IPS-NIHi7 (cell line): ENCODE results near the gene STX17.
"Not testable (repeated sequence)": the region's sequence is repeated elsewhere in the genome, so short reads cannot be mapped to it uniquely, and the experiment has no call there.

ENCODE experiments used
- DNase-seq: peaks from one replicate; pipeline ENCODE4 v3.0.0; 2012; ENCODE audit warnings: mixed read lengths; ENCODE audit errors: extremely low spot score

Gene STX17

DNA sequence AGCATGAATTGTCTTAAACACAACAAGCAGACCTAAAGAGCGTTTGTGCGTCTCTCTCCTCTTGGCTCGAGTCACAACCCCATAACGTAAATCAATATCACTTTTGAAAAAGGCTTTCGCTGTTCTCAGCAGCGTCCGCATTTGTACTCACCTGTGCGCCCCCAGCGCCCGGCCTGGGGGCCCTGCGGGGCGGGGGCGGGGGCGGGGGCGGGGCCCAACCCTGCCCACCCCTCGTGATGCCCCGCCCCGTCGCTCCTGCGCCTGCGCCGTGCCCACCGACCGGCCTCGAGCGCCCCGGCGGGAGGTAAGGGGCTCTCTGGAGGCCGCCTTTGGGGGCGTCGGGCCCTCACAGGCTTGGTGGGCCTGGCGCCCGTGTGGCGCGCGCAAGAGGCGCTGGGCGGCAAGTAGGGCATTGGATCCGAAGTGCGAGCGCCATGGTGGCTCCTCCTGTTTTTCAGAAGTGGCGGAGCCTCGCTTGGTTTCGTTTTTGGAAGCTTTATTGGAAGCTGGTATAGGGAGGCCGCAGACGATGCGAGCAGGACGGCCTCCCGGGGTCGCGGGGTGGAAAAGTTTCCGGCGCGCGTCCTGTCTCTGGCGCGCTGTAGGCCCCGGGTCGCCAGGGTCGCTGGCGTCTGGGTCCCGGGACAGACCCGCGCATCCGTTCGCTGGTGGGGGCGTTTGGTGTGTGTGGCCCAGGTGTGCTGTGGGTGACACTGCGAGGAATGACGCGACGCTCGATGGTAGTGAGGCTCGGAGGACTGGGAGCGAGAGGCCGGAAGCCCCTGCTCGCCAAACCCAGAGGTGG is at the start of gene STX17:
TSS of gene STX17 (plus strand) at position 252 of the 805 bp plus-strand sequence. CDS start 8,586 bp downstream, outside the sequence.
- peak; percentile 95 for DNase-seq

DNA sequence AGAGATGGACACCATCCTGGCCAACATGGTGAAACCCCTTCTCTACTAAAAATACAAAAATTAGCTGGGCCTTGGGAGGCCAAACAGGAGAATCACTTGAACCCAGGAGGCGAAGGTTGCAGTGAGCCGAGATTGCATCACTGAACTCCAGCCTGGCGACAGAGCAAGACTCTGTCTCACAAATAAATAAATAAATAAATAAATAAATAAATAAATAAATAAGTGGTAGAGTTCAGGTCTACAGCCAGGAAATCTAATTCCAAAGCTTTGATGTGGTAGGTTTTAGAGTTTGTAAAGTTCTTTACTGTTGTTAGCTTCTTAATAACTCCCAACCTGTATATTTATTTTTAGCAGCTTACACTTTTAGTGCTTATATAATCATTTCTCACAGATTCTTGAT is 48.9 kb upstream of the STX17 start:
- DNase-seq: not testable (repeated sequence)

DNA sequence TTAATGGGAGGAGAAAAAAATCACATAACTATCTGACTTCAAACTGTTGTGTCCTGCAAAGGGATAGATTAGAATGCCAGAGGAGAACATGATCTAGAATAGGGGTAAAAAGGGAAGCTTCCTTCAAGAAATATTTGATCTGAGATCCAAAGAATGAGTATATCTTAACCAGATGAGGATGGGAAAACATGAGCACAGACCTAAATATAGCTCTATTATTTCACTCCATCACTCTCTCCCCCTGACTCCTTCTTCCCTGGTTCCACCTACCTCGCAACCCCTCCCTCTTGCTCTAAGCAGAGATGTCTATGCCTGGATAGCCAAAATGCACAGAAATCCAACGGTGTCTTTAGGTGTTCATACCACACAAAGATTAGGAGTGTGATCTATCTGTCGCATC is 48.4 kb upstream of the STX17 start:
- no peak for DNase-seq

DNA sequence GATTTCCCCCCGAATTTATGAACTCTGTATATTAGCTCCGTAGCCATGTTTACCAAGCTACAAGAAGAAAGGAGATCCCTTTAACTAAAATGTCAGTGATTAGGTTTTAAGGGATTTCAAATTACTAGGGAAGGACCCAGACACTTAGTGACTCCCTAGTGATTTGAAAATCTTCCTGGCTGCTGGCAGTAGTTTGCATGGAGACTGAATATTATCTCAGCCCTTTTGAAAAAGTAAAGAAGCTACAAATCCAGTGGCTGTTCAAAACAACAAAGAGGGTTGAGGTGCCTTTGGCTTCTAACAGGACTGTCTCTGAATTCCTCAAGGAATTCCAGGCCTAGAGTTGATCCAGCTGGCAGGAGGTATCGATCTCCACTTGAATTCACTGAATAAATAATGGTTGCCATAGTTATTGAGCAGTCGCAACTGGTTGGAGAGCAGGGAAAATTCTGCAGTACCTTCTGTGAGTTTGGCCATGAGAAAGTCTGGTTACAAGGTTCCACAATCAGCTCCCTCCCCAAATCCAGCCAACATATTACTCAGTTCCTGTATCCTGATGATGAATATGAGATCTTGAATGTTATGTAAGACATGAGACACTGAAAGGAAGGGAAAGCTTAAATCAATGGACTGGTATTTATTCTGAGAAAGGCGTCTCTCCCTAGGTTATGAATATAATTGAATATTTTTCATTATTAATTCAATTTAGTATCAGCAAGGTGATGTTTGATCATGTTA is 47.0 kb upstream of the STX17 start:
- DNase-seq: peak; percentile 22

DNA sequence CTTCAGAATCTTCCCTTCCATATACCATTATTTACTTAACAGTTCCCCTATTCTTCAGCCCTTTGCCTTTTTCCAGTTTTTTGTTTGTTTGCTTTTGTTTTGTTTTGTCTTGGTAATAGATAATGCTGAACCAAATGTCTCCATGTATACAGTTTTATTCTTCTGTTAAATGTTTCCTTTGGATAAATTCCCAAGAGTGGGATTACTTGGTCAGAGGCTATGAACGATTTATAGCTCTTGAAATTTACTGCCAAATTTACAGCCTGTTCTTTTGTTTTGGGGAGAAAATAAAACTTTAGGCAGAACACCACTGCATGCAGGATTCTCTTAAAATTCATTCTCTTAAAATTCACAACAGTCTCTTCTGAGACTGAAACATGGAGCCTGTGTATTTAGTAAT is 46.2 kb upstream of the STX17 start:
- DNase-seq: no peak

DNA sequence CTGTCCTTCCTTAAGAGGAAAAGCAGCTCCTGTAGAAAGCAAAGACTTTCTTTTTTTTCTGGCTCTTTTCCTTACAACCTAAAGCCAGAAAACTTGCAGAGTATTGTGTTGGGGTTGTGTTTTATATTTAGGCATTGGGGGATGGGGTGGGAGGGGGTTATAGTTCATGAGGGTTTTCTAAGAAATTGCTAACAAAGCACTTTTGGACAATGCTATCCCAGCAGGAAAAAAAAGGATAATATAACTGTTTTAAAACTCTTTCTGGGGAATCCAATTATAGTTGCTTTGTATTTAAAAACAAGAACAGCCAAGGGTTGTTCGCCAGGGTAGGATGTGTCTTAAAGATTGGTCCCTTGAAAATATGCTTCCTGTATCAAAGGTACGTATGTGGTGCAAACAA is 42.5 kb upstream of the STX17 start:
- DNase-seq: no peak

DNA sequence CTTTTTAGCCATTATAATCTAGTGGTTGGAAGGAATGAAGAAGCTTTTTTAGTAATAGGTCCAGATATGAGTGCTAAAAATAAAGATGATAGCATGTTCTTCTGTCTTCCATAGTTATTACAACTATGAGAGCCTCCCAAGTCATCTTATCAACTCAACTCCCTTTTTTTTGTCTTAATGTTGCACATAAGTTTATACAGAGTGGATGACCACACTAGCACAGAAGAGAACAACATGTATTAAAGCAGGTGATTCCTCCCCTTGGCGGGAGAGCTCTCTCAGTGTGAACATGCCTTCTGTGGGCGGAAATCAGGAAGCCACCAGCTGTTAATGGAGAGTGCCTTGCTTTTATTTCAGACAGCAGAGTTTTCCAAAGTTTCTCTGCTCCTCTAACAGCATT is 40.1 kb upstream of the STX17 start:
- no peak for DNase-seq

DNA sequence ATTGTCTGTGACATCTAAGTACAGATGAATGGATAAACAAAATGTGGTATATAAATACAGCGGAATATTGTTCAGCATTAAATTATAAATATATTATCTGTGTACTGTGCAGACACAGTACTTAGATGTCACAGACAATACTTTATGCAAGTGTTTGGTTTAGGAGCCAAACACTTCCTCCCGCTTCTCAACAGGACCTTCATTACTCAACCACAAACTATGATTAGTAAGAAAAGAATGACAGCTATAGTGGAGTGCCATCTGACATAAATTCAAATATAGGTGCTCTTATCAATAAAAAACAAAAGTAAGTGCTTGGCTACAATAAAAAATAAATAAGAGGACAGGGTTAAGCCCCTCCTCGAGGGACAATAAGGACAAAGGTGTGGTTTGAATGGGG is 38.9 kb upstream of the STX17 start:
- no peak for DNase-seq

DNA sequence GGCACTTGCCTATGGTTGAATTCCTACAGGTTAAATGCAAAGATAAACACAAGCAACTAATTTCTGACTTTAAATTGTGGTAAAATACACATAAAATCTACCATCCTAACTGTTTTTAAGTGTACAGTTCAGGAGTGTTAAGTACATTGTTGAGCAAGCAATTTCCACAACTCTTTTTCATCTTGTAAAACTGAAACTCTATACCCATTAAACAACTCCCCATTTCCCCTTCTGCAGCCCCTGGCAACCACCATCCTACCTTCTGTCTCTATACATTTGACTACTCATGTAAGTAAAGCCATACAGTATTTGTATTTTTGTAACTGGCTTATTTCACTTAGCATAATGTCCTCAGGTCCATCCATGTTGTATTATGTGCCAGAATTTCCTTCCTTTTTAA is 38.5 kb upstream of the STX17 start:
- DNase-seq: no peak

DNA sequence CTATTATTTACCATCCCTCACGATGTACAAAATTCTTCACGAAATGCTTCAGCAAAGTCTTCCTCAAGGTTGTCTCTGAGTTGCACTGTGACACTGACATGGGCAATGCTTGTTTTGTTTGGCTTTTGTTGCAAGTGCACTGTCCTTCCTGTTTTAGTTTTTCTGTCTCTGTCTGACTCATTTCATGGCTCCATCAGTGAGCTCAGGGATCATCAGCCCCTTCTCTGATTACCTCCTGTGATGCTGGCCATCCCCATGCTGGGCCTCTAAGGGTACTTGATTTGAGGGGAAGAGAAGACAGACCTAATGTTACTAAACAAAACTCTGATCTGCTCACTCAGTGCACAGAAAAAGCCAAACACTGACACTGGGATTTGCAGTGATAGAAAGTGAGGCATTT is 37.6 kb upstream of the STX17 start:
- no peak for DNase-seq

DNA sequence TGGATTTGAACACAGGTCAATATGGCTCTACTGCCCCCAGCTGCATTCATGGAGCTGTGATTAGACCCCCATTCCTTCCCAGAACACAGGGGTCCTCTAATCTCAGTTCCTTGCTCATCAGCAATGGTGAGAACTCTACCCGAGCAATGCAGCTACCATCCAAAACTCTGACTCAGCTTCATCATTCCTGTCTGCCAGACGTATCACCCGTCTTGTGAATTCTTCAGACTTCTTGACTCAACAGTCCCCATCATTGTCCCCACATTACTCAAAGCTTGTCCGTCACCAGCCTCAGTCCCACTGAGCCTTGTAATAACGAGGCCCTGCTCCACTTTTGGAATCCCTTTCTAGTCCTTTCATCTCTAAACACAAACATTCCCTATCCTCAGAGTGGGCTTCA is 36.3 kb upstream of the STX17 start:
- no peak for DNase-seq

DNA sequence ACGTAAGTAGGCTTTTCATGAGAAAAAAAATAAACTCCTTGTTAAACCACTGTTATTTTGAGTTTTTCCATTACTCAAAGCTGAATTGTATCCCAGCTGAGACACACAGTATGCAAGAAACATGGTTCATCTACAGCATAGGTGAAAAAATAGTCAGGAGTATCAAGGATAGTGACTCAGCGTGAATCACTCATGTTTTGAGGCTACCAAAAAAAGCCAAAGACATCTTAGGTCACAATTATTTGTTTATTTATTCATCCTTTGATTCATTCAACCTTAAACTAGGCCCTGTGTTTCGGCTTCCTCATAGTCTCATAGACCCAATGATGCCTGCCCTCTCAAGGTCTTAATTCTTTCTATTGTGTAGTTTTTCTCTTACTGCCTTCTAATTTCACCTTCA is 32.9 kb upstream of the STX17 start:
- no peak for DNase-seq

DNA sequence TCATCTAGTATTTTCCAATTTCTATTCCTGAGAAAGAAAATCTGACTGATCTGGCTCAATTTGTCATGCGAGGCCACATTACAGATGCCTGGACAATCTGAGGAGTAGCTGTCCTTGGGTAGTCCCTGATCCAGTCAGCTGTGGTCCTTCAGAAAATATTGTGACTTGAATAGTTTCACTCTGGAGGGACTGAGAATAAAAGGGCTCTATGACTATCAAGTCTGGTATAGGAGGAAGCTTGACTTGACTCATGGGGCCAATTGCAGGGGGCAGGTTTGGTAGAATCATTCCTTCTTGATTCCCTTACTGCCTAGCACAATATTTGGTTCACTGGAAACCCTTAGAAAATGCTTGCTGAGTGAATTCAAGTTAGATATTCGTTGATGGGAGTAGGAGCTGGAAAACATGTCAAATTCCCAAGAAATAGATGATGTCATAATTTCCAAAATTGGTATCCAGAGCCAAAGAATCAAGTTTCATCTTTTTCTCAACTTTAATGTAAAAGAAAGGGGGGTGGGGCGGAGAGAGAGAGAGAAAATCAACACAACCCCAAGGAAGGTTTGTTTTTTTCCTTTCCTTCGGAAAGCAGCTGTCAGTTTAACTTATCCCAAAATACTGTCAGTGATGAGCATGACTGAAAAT is 32.4 kb upstream of the STX17 start:
- DNase-seq: no peak

DNA sequence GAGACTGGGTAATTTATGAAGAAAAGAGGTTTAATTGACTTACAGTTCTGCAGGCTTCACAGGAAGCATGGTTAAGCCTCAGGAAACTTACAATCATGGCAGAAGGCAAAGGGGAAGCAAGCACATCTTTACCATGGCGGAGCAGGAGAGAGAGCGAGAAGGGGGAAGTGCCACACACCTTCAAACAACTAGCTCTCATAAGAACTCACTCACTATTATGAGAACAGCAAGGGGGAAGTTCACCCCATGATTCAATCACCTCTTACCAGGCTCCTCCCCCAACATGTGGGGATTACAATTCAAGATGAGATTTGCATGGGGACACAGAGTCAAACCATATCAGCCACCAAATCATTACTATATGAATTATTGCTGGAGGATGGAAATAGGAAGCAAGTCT is 30.3 kb upstream of the STX17 start:
- no peak for DNase-seq

DNA sequence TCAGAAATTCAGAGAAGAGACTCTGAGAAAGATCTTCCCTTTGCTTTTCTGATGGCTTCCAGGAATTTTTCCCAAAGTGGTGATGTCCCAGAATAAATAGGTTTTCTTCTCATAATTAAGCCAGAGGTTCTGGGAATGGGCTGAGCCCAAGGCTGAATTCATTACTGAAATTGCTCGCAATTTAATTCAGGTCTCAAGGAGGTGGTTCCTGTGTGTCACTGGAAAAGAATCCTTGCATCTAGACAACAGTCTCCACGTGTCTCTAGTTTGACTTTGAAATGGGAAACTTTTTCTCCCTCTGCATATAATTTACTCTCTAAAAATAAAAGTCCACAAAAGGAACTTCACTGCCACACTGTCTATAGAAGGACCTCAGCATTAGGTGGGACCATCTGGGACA is 27.8 kb upstream of the STX17 start:
- no peak for DNase-seq

DNA sequence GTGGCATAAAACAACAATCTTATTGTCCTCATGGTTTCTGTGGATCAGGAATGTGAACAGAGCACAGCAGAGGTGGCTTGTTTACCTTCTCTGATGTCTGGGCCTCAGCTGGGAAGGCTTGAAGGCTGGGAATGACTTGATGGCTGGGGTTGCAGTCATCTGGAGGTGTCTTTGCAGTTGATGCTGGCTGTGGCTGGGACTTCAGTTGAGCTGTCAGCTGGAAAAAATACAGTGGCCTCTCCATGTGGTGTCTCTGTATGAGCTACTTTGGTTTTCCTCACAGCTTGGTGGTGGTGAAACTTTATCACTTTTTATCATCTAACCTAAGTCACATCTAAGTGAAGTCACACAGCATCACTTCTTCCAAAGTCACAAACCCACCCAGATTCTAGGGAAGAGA is 24.7 kb upstream of the STX17 start:
- no peak for DNase-seq

DNA sequence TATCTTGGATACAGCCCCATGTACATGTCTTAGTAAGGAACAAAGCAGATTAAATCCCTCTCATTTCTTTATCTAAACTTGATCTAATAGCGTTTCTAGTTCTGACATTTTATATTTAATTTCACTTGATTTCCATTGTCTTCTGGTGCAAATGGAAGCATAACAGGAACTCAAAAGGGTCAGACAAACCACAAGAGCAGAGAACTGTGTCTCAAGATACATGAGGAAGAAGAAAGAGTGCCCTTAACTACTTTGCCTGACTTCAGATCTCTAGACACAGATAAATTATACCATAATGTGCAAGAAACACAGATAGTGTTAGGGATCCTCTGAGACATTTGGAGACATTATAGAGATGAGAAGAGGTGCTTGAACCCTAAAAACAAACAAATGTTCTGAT is 20.7 kb upstream of the STX17 start:
- DNase-seq: no peak

DNA sequence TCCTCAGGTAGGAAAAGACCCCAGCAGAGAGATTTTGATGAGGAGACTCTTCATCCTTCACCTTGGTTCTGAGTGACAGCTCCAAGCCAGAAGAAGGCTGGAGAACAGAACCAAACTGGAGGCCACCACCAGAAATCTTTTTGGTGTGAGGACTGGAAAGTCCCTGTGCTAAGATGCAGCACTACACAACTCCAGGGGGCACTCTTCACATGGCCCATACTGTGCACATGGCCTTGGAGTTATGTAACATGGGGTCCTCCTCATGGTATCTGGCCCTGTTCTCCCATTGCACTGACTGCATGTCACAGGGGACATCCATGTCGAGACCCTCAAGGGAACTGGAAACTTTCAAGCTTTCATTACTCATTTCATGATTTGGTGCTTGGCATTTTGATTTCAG is 17.3 kb upstream of the STX17 start:
- no peak for DNase-seq

DNA sequence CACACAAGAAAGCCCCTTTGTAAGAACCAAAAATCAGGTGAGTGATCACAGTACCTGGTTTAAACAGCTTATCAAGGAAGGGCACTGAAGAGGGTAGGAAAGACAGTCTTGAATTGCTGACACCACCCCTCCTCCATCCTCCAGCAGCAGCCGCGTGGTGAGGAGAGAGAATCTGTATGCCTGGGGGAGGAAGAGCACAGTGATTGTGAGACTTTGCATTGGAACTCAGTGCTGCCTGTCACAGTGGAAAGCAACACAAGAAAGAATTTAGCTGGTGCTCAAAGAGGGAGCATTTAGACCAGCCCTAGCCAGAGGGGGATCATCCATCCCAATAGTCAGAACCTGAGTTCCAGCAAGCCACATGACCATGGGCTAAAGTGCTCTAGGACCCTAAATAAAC is 11.6 kb upstream of the STX17 start:
- DNase-seq: no peak

DNA sequence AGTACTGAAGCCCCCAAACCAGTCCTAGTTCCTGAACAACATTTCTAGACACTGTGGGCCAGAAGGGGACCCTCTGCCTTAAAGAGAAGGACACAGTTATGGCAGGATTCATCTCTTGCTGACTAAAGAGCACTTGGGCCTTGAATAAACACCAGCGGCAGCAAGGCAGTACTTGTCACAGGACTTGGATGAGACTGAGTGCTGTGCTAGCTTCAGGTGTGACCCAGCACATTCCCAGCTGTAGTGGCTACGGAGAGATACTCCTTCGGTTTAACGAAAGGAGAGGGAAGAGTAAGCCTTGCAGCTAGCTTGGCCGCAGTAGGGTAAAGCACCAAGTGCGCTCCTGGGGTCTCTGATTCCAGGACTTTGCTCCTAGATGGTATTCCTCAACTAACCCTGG is 10.9 kb upstream of the STX17 start:
- DNase-seq: no peak

DNA sequence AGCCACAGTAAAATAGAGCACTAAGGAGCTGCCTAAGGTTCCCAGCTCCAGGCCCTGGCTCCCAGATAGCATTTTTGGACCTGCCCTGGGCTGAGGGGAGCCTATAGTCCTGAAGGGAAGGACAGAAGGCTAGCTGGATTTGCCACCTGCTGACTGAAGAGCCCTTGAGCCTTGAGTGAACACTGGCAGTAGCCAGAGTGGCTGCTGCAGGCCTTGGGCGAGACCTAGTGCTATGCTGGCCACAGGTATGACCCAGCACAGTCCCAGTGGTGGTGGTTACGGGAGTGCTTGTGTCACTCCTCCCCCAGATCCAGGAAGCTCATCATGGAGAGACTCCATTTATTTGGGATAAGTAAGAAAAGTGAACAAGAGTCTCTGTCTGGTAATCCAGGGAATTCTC is 10.3 kb upstream of the STX17 start:
- no peak for DNase-seq

DNA sequence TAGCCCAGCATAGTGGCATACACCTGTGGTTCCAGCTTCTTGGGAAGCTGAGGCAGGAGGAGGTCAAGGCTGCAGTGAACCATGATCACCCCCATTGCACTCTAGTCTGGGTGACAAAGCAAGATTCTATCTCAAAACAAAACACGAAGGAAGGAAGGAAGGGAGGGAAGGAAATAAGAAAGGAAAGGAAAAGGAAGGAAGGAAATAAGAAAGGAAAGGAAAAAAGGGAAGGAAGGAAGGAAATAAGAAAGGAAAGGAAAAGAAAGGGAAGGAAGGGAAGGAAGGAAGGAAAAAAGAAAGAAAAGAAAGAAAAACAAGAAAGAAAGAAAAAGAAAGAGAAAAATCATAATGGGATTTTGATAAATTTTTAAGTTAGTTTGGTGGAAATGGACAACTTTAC is 3.1 kb upstream of the STX17 start:
- DNase-seq: no peak

DNA sequence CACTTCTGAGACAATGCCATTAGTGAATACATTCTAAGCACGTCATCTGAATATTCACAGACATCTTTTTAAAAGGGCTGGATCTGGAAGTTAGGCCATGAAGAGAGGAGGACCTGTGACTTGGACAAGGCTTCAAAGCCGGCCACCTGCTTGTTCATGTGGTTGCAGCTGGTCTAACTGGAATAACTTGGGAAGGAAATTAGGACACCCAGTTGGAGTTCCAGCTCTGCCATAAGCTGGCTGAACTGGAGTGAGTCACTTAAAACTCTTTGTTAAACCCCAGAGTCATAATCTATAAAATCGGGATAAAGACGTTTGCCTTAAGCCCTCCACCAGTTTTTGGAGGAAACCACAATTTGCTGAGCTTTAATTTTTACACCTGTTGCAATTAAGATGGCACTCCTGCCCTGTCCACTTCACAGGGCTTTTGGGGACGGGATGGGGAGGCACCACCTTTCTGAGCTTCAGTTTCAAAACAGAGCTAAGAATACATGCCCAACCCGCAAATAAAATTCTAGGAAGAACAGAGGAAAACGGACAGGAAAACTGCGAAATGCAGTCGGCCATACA is 536 bp upstream of the STX17 start:
- DNase-seq: no peak
